GM19438 (cell line): ENCODE data around the gene LHFPL6.

Source experiments
- ATAC-seq: cut with Tn5 transposase; IDR thresholded peaks from one replicate; pipeline ENCODE4 v1.9.1; 2021; ENCODE audit warnings: low read depth; ENCODE audit not compliant: unreplicated experiment

The LHFPL6 gene

GRCh38 chr13:39596685-39597084 lies 6.3 kb downstream of the LHFPL6 start:
- ATAC-seq: no peak

- ATAC-seq: no peak
These were observed 6.8 kb downstream of the LHFPL6 start for GRCh38 chr13:39596176-39596575.

GRCh38 chr13:39590466-39591036 lies 12.4 kb downstream of the LHFPL6 start:
- ATAC-seq: no peak

- ATAC-seq: no peak
These were observed 14.6 kb downstream of the LHFPL6 start for GRCh38 chr13:39588384-39588783.

- no peak for ATAC-seq
These were observed 15.1 kb downstream of the LHFPL6 start for GRCh38 chr13:39587939-39588338.

- no peak for ATAC-seq
These were observed 15.9 kb downstream of the LHFPL6 start for GRCh38 chr13:39586958-39587605.

GRCh38 chr13:39586151-39586550 lies 16.8 kb downstream of the LHFPL6 start:
- ATAC-seq: no peak

- ATAC-seq: no peak
These were observed 17.8 kb downstream of the LHFPL6 start for GRCh38 chr13:39585219-39585618.

GRCh38 chr13:39580881-39581575 lies 22.0 kb downstream of the LHFPL6 start:
- ATAC-seq: no peak

- ATAC-seq: no peak
These were observed 24.1 kb downstream of the LHFPL6 start for GRCh38 chr13:39578821-39579291.

GRCh38 chr13:39577838-39578491 lies 25.0 kb downstream of the LHFPL6 start:
- no peak for ATAC-seq

- ATAC-seq: no peak
These were observed 25.8 kb downstream of the LHFPL6 start for GRCh38 chr13:39577203-39577602.

- no peak for ATAC-seq
These were observed 27.3 kb downstream of the LHFPL6 start for GRCh38 chr13:39575641-39576238.

GRCh38 chr13:39571502-39572092 lies 31.4 kb downstream of the LHFPL6 start:
- ATAC-seq: no peak

GRCh38 chr13:39567569-39567968 lies 35.4 kb downstream of the LHFPL6 start:
- ATAC-seq: no peak

GRCh38 chr13:39566216-39566869 lies 36.6 kb downstream of the LHFPL6 start:
- no peak for ATAC-seq

GRCh38 chr13:39565036-39565949 lies 37.7 kb downstream of the LHFPL6 start:
- ATAC-seq: no peak

GRCh38 chr13:39563470-39563735 lies 39.6 kb downstream of the LHFPL6 start:
- ATAC-seq: no peak

- no peak for ATAC-seq
These were observed 41.0 kb downstream of the LHFPL6 start for GRCh38 chr13:39561971-39562370.
